OCI-LY1 (cell line): Measurements from ENCODE around the gene MTSS2.

Source experiments
- H2AFZ ChIP-seq: fragments of 200-600 bp; sonication (generic), shearing (Covaris generic); 2 replicates; pipeline ENCODE4 v1.6.0; 2014; ENCODE audit warnings: antibody characterized with exemption, mild to moderate bottlenecking, low read length
- H3F3A ChIP-seq: fragments of 200-600 bp; sonication (generic), shearing (Covaris generic); 2 replicates; pipeline ENCODE4 v1.6.0; 2014; ENCODE audit warnings: mild to moderate bottlenecking, antibody characterized with exemption, low read length, moderate library complexity; ENCODE audit not compliant: insufficient read depth
- H3K27ac ChIP-seq: fragments of 200-600 bp; sonication (generic); 2 replicates; pipeline ENCODE4 v1.5.1; 2014; ENCODE audit warnings: low read length, mixed run types, mild to moderate bottlenecking, low read depth; ENCODE audit not compliant: poor library complexity, severe bottlenecking
- H3K27me3 ChIP-seq: fragments of 200-600 bp; sonication (generic); 2 replicates; pipeline ENCODE4 v1.6.0; 2014; ENCODE audit warnings: antibody characterized with exemption, mild to moderate bottlenecking, low read length, moderate library complexity; ENCODE audit not compliant: insufficient read depth
- H3K36me3 ChIP-seq: fragments of 200-600 bp; sonication (generic); 2 replicates; pipeline ENCODE4 v1.6.1; 2014; ENCODE audit warnings: mild to moderate bottlenecking, antibody characterized with exemption, low read length, moderate library complexity, mixed read lengths; ENCODE audit not compliant: insufficient read depth
- H3K4me1 ChIP-seq: fragments of 200-600 bp; sonication (generic); 2 replicates; pipeline ENCODE4 v1.5.1; 2014; ENCODE audit warnings: mild to moderate bottlenecking, low read length, moderate library complexity; ENCODE audit not compliant: insufficient read depth, severe bottlenecking
- H3K4me2 ChIP-seq: fragments of 200-600 bp; sonication (generic), shearing (Covaris generic); 2 replicates; pipeline ENCODE4 v1.6.1; 2014; ENCODE audit warnings: low read length
- H3K4me3 ChIP-seq: fragments of 200-600 bp; sonication (generic); 2 replicates; pipeline ENCODE4 v1.5.1; 2014; ENCODE audit warnings: low read length, low read depth, mild to moderate bottlenecking, mixed read lengths; ENCODE audit not compliant: poor library complexity, severe bottlenecking
- H3K79me2 ChIP-seq: fragments of 200-600 bp; shearing (Covaris generic); 2 replicates; pipeline ENCODE4 v1.6.1; 2016; ENCODE audit warnings: mixed run types, low read length, mixed read lengths; ENCODE audit not compliant: insufficient read depth
- H3K9ac ChIP-seq: fragments of 200-600 bp; sonication (generic), shearing (Covaris generic); 2 replicates; pipeline ENCODE4 v1.6.1; 2014; ENCODE audit warnings: mild to moderate bottlenecking, low read length, mixed read lengths
- H3K9me2 ChIP-seq: fragments of 200-600 bp; sonication (generic), shearing (Covaris generic); 2 replicates; pipeline ENCODE4 v1.6.1; 2014; ENCODE audit warnings: low read depth, mild to moderate bottlenecking, low read length, mixed read lengths
- H3K9me3 ChIP-seq: fragments of 200-600 bp; shearing (Covaris generic); 2 replicates; pipeline ENCODE4 v1.6.1; 2014; ENCODE audit warnings: low read length, mixed read lengths
- H4K20me1 ChIP-seq: fragments of 200-600 bp; sonication (generic), shearing (Covaris generic); 2 replicates; pipeline ENCODE4 v1.6.0; 2016; ENCODE audit warnings: mild to moderate bottlenecking, low read length; ENCODE audit not compliant: insufficient read depth
- EZH2 ChIP-seq: fragments of 200-600 bp; sonication (generic), shearing (Covaris generic); IDR thresholded peaks from 2 replicates; pipeline ENCODE4 v1.8.0; 2017; ENCODE audit warnings: borderline replicate concordance, mixed run types, mild to moderate bottlenecking, antibody characterized with exemption, low read length, moderate library complexity, mixed read lengths
- TF ChIP-seq, protein P1 (sequence below): fragments of 200-600 bp; sonication (generic), shearing (Covaris generic); IDR thresholded peaks from 2 replicates; pipeline ENCODE4 v1.5.1; 2017; ENCODE audit warnings: mild to moderate bottlenecking, antibody characterized with exemption, low read length, moderate library complexity, mixed read lengths

MTSS2 gene

DNA sequence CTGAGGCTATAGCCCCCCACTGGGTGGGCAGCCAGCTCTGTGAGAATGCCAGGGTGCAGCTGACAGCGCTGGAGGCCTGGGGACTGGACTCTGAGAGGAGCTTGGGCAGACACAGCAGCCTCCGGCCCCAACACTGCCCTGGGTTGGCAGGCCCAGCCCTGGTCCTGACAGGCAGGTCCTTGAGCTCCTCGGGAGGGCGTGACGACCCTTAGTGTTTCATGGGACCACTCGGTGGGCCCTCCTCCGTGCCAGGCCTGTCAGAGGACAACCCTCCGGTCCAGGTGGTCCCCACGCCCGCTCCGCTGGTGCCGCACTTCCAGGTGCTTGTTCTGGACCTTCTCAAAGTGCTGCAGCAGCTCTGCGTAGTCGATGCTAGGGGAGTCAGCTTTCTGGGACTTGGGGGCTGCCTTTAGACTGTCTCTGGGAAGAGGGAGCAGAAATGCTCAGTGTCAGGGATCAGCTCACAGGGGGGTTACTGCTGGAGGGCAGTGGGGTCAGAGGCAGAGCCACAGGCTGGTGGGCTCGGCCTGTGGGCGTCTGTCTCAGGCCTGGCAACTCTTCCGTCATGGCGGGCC, 1.9 kb upstream of the MTSS2 start:
- Histone ChIP-seq H3K4me3 (no peak overlapping the region), H3F3A (no peaks in the 10 kb centered on the region), H3K9ac (no peak overlapping the region), H3K9me3 (no peaks in the 10 kb centered on the region), H3K27ac (no peak overlapping the region), H2AFZ (no peak overlapping the region), H3K27me3 (no peaks in the 10 kb centered on the region), H3K4me1 (peaks cover 4% of the 10 kb centered on the region), H3K9me2 (no peaks in the 10 kb centered on the region), H3K79me2 (no peaks in the 10 kb centered on the region), H3K36me3 (no peaks in the 10 kb centered on the region), H3K4me2 (no peak overlapping the region), H4K20me1 (no peaks in the 10 kb centered on the region)
- TF ChIP-seq EZH2: no peak
- TF ChIP-seq, protein P1, sequence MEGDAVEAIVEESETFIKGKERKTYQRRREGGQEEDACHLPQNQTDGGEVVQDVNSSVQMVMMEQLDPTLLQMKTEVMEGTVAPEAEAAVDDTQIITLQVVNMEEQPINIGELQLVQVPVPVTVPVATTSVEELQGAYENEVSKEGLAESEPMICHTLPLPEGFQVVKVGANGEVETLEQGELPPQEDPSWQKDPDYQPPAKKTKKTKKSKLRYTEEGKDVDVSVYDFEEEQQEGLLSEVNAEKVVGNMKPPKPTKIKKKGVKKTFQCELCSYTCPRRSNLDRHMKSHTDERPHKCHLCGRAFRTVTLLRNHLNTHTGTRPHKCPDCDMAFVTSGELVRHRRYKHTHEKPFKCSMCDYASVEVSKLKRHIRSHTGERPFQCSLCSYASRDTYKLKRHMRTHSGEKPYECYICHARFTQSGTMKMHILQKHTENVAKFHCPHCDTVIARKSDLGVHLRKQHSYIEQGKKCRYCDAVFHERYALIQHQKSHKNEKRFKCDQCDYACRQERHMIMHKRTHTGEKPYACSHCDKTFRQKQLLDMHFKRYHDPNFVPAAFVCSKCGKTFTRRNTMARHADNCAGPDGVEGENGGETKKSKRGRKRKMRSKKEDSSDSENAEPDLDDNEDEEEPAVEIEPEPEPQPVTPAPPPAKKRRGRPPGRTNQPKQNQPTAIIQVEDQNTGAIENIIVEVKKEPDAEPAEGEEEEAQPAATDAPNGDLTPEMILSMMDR: no peak

DNA sequence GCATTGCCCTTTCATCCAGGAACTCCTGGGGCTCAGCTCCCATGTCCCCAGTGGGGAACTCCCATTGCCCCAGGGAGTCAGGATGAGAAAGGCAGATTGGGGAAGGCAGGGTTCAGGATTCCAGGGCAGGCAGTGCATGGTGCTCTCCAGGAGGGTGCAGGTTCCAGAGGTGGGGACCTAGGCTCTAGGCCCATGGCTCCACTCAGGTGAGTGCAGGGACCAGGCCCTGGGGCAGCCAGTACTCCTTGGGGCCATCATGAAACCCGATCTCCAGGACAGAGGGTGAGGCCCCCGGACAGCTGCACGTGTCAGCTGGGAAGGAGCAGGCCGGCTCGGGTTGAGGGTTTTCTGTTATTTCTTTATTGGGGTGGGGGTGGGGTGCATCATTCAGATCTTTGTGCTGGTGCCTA, 1.3 kb upstream of the MTSS2 start:
- H4K20me1 ChIP-seq: no peaks in the 10 kb centered on the region
- no peaks in the 10 kb centered on the region for H3K36me3 ChIP-seq
- H3K79me2 ChIP-seq: no peaks in the 10 kb centered on the region
- H3K4me1 ChIP-seq: no peaks in the 10 kb centered on the region
- no peaks in the 10 kb centered on the region for H3K27me3 ChIP-seq
- H3K9me3 ChIP-seq: no peaks in the 10 kb centered on the region
- no peak overlapping the region for H3K9ac ChIP-seq
- H3K9me2 ChIP-seq: no peaks in the 10 kb centered on the region
- H3K4me2 ChIP-seq: no peak overlapping the region
- H3K4me3 ChIP-seq: no peak overlapping the region
- no peaks in the 10 kb centered on the region for H3F3A ChIP-seq
- TF ChIP-seq, protein P1: no peak
- TF ChIP-seq EZH2: no peak
- H3K27ac ChIP-seq: no peak overlapping the region
- H2AFZ ChIP-seq: no peak overlapping the region

DNA sequence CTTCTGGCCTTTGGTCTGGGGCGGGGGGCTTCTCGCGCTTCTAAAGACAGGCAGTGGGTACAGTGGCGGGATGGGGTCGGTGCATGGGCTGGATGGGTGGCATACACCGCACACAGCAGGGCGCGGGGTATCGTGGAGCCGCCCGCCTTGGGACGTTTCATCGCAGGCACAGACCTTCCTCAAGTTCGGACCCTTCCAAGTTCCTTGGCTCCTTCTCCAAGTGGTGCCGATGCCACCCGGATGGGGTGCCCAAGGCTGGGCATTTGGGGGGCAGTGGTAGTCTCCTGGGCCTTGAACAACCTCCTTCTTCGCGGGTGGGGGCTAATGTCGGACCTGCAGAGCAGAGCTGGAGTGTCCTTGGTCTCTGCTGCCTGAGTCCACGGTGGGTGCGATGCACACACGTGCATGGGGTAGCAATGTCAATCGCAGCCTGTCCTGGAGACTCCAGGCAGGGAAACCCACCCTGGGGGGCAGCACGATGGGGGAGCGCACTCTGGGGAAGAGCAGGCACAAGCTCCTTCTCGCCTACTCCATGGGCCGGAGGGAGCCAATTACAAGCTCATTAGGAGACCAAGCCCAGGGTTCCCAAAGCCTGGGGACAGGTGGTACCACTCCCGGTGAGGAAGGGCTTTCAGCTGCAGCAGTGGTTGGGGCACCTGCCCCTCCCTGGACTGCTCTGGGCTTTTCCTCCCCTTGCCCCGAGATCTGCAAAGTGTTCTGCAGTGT, 686 bp upstream of the MTSS2 start:
- H3K27ac ChIP-seq: no peak overlapping the region
- H3K27me3 ChIP-seq: no peaks in the 10 kb centered on the region
- H3K9me3 ChIP-seq: no peaks in the 10 kb centered on the region
- no peak overlapping the region for H3K4me3 ChIP-seq
- no peak overlapping the region for H3K9ac ChIP-seq
- no peak overlapping the region for H3K4me2 ChIP-seq
- no peaks in the 10 kb centered on the region for H3K36me3 ChIP-seq
- H2AFZ ChIP-seq: no peak overlapping the region
- H4K20me1 ChIP-seq: no peaks in the 10 kb centered on the region
- no peaks in the 10 kb centered on the region for H3K79me2 ChIP-seq
- H3K4me1 ChIP-seq: no peaks in the 10 kb centered on the region
- no peak for TF ChIP-seq EZH2
- TF ChIP-seq, protein P1: no peak
- no peaks in the 10 kb centered on the region for H3F3A ChIP-seq
- H3K9me2 ChIP-seq: no peaks in the 10 kb centered on the region
